Measurements from ENCODE around the gene CTR9.

Gene CTR9

DNA sequence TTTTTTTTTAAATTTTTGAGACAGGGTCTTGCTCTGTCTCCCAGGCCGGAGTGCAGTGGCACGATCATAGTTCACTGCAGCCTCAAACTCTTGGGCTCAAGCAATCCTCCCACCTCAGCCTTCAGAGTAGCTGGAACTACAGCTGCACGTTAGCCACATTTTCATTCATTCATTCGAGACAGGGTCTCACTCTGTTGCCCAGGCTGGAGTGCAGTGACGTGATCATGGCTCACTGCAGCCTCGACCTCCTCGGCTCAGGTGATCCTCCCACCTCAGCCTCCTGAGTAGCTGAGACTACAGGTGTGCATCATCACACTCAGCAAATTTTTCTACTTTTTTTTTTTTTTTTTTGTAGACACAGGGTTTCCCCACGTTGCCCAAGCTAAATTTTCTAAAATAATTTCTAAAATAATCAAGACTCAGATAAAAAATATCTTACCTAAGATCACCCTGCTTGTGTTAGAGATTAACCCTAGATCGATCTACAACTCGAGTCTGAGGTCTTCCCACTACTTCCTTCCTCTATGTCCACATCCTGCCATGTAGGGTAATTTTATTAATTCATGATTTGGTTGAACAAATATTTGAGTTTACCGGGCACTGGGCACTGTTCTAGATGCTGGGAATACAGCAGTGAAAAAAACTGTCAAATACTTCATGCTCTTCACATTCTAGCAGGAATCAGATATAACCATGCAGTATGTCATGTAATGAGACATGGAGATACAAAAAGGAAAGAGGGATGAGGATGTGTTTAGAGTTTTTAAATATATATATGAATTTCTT is 42.6 kb downstream of the CTR9 start:
- no peak for DNase-seq (ENCODE audit: low read depth, low spot score)
- Histone ChIP-seq H3K9ac (ENCODE audit: insufficient read length, low read depth) (no peak overlapping the region), H3K36me3 (ENCODE audit: insufficient read depth, insufficient read length, low read length) (peaks cover 28% of the 10 kb centered on the region), H3K4me1 (ENCODE audit: insufficient read depth, insufficient read length) (no peaks in the 10 kb centered on the region), H3K4me3 (ENCODE audit: insufficient read length, low read depth) (no peak overlapping the region), H3K9me3 (ENCODE audit: insufficient read depth, low read length) (no peaks in the 10 kb centered on the region), H3K27me3 (ENCODE audit: insufficient read depth, insufficient read length) (no peaks in the 10 kb centered on the region)
- no peak for TF ChIP-seq SUZ12 (IDR thresholded peaks at IDR 0.05; ENCODE audit: extremely low read depth, insufficient read depth, insufficient read length)
- TF ChIP-seq ZNF274 (IDR thresholded peaks at IDR 0.05; ENCODE audit: low read depth, low read length) = no peak

DNA sequence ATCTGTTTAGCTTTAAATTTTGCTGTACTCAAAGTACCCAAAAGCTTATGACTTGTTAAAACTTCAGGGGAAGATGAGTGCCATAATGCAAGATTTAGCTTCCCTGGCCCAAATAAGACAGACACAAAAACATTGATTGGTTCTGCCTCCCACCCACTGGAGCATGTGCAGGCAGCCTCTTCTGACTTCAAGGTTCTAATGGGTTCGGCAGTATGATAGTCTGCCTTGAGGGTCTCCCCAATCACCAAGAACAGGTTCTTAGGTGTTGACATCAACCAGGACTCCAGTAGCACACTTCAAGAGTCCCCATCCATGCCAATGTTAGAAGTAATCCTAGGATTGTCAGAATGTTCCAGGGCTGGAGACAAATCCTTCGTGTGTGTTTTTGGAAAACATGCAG is 45.1 kb downstream of the CTR9 start:
- H3K36me3 ChIP-seq (ENCODE audit: insufficient read depth, insufficient read length, low read length) = peaks cover 53% of the 10 kb centered on the region

DNA sequence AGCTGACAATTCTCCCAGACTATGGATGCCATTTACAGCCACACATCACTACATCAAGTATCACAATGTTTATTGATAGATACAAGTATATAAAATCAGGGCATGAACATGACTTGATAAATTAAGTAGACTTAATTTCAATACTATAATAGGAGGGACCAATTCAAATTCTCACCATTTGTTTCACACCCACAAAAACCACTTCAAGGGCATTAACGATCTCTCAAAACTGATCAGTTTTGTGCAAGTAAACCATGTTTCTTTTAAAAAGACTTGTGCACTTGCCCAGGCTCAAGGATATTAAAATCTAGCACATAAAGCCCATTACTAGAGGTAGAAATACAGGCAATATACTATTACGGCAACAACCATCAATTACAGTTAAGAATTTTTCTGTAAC is 46.0 kb downstream of the CTR9 start:
- Histone ChIP-seq H3K4me3 (ENCODE audit: insufficient read length, low read depth) (no peak overlapping the region), H3K4me1 (ENCODE audit: insufficient read depth, insufficient read length) (no peaks in the 10 kb centered on the region), H3K27me3 (ENCODE audit: insufficient read depth, insufficient read length) (no peaks in the 10 kb centered on the region), H3K9me3 (ENCODE audit: insufficient read depth, low read length) (no peaks in the 10 kb centered on the region), H3K36me3 (ENCODE audit: insufficient read depth, insufficient read length, low read length) (peaks cover 61% of the 10 kb centered on the region), H3K9ac (ENCODE audit: insufficient read length, low read depth) (no peak overlapping the region)
- TF ChIP-seq SUZ12 (IDR thresholded peaks at IDR 0.05; ENCODE audit: extremely low read depth, insufficient read depth, insufficient read length) = no peak
- no peak for DNase-seq (ENCODE audit: low read depth, low spot score)

More for the DNA sequence above, 45.1 kb downstream of the CTR9 start:
- Histone ChIP-seq H3K9ac (ENCODE audit: insufficient read length, low read depth) (no peak overlapping the region), H3K4me3 (ENCODE audit: insufficient read length, low read depth) (no peak overlapping the region), H3K27me3 (ENCODE audit: insufficient read depth, insufficient read length) (no peaks in the 10 kb centered on the region), H3K9me3 (ENCODE audit: insufficient read depth, low read length) (no peaks in the 10 kb centered on the region), H3K4me1 (ENCODE audit: insufficient read depth, insufficient read length) (no peaks in the 10 kb centered on the region)
- TF ChIP-seq ZNF274 (IDR thresholded peaks at IDR 0.05; ENCODE audit: low read depth, low read length) (no peak), YY1 (IDR thresholded peaks at IDR 0.05; ENCODE audit: insufficient read depth, insufficient read length) (no peak), SUZ12 (IDR thresholded peaks at IDR 0.05; ENCODE audit: extremely low read depth, insufficient read depth, insufficient read length) (no peak)
- no peak for DNase-seq (ENCODE audit: low read depth, low spot score)

DNA sequence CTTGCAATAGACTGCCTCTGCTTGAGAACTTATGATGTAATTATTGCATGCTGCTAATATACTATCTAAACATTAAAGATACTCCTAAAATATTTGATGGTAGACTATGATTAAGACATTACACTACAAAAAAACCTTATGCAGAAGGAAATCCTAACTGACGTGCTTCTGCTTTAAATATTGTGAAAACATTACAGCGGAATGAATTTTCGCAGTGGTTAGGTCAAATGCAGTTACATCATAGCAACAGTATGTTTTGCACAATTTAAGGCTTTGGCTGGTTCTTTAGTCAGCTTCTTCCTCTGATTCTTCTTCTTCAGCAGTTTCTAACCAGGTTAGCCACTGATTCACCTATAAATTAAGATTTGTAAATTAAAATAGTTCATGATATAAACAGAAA is 46.5 kb downstream of the CTR9 start:
- no peak for DNase-seq (ENCODE audit: low read depth, low spot score)
- no peak for TF ChIP-seq YY1 (IDR thresholded peaks at IDR 0.05; ENCODE audit: insufficient read depth, insufficient read length)
- no peak for TF ChIP-seq SUZ12 (IDR thresholded peaks at IDR 0.05; ENCODE audit: extremely low read depth, insufficient read depth, insufficient read length)
- TF ChIP-seq ZNF274 (IDR thresholded peaks at IDR 0.05; ENCODE audit: low read depth, low read length) = no peak
- H3K27me3 ChIP-seq (ENCODE audit: insufficient read depth, insufficient read length) = no peaks in the 10 kb centered on the region
- no peak overlapping the region for H3K4me3 ChIP-seq (ENCODE audit: insufficient read length, low read depth)
- no peaks in the 10 kb centered on the region for H3K9me3 ChIP-seq (ENCODE audit: insufficient read depth, low read length)
- H3K4me1 ChIP-seq (ENCODE audit: insufficient read depth, insufficient read length) = no peaks in the 10 kb centered on the region
- peaks cover 66% of the 10 kb centered on the region for H3K36me3 ChIP-seq (ENCODE audit: insufficient read depth, insufficient read length, low read length)
- H3K9ac ChIP-seq (ENCODE audit: insufficient read length, low read depth) = no peak overlapping the region

DNA sequence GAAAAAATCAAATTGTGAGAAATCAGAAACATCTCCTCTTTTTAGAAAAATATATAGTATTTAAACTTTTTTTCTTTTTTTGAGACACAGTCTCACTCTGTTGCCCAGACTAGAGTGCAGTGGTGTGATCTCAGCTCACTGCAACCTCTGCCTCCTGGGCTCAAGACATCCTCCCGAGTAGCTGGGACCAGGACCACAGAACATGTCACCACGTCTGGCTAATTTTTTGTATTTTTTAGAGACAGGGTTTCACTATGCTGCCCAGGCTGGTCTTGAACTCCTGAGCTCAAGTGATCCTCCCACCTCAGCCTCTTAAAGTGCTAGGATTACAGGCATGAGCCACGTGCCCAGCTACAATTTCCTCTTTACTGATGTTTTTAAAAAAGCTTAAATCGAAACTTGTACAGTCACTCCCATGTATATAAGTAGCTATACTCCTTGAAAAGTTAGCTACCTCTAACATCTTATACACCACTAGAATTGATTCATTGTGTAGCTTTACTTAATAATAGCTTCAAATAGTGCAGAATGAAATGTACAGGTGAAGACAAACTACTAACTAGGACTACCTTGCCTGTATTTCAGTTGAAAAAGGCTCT is 47.4 kb downstream of the CTR9 start:
- peaks cover 75% of the 10 kb centered on the region for H3K36me3 ChIP-seq (ENCODE audit: insufficient read depth, insufficient read length, low read length)
- H3K9ac ChIP-seq (ENCODE audit: insufficient read length, low read depth) = no peak overlapping the region
- DNase-seq (ENCODE audit: low read depth, low spot score) = no peak
- no peaks in the 10 kb centered on the region for H3K4me1 ChIP-seq (ENCODE audit: insufficient read depth, insufficient read length)
- H3K9me3 ChIP-seq (ENCODE audit: insufficient read depth, low read length) = no peaks in the 10 kb centered on the region
- no peak overlapping the region for H3K4me3 ChIP-seq (ENCODE audit: insufficient read length, low read depth)
- TF ChIP-seq SUZ12 (IDR thresholded peaks at IDR 0.05; ENCODE audit: extremely low read depth, insufficient read depth, insufficient read length) (no peak), YY1 (IDR thresholded peaks at IDR 0.05; ENCODE audit: insufficient read depth, insufficient read length) (no peak), ZNF274 (IDR thresholded peaks at IDR 0.05; ENCODE audit: low read depth, low read length) (no peak)
- H3K27me3 ChIP-seq (ENCODE audit: insufficient read depth, insufficient read length) = no peaks in the 10 kb centered on the region

DNA sequence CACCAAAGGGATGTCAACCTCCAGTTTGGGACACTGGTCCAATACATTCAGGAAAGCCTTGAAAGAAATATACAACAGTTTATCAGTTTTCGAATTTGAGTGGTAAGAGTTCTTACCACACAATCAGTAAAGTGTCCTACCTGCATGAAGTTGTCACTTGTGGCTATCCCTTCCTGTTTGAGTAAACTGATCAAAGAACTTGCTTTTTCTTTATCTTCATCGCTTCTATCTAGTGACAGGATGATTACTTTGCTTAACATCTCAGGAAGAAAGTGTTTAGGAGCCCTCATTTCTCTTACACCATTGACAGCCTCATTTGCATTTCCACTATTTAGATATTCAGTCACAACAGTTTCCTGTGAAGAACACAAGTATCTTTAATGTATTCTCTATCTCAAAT is 49.2 kb downstream of the CTR9 start:
- H3K36me3 ChIP-seq (ENCODE audit: insufficient read depth, insufficient read length, low read length) = peaks cover 93% of the 10 kb centered on the region
- H3K27me3 ChIP-seq (ENCODE audit: insufficient read depth, insufficient read length) = no peaks in the 10 kb centered on the region
- no peak overlapping the region for H3K9ac ChIP-seq (ENCODE audit: insufficient read length, low read depth)
- H3K4me3 ChIP-seq (ENCODE audit: insufficient read length, low read depth) = no peak overlapping the region
- no peaks in the 10 kb centered on the region for H3K4me1 ChIP-seq (ENCODE audit: insufficient read depth, insufficient read length)
- no peak for DNase-seq (ENCODE audit: low read depth, low spot score)
- TF ChIP-seq SUZ12 (IDR thresholded peaks at IDR 0.05; ENCODE audit: extremely low read depth, insufficient read depth, insufficient read length) (no peak), YY1 (IDR thresholded peaks at IDR 0.05; ENCODE audit: insufficient read depth, insufficient read length) (no peak), ZNF274 (IDR thresholded peaks at IDR 0.05; ENCODE audit: low read depth, low read length) (no peak)
- H3K9me3 ChIP-seq (ENCODE audit: insufficient read depth, low read length) = no peaks in the 10 kb centered on the region

DNA sequence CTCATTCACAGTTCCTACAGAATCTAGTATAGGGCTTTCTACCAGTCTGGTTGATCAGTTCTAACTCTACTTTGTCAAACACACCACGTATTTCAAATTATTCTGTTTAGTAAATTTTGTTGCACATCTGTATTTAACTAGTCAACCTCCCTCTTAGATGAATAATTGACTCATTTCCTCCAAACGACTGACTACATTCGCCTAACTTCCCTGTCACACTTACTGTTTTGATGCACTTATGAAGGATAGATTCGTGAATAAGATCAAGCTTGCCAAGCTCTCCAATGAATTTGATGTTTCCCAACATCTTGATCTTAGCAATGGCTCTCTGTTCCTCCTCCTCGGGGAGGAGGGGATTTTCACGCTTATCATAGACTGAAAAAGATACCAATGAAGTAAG is 52.6 kb downstream of the CTR9 start:
- no peak overlapping the region for H3K4me3 ChIP-seq (ENCODE audit: insufficient read length, low read depth)
- no peaks in the 10 kb centered on the region for H3K4me1 ChIP-seq (ENCODE audit: insufficient read depth, insufficient read length)
- no peaks in the 10 kb centered on the region for H3K9me3 ChIP-seq (ENCODE audit: insufficient read depth, low read length)
- no peak overlapping the region for H3K9ac ChIP-seq (ENCODE audit: insufficient read length, low read depth)
- H3K36me3 ChIP-seq (ENCODE audit: insufficient read depth, insufficient read length, low read length) = peaks cover 95% of the 10 kb centered on the region
- TF ChIP-seq SUZ12 (IDR thresholded peaks at IDR 0.05; ENCODE audit: extremely low read depth, insufficient read depth, insufficient read length) (no peak), YY1 (IDR thresholded peaks at IDR 0.05; ENCODE audit: insufficient read depth, insufficient read length) (no peak), ZNF274 (IDR thresholded peaks at IDR 0.05; ENCODE audit: low read depth, low read length) (no peak)
- H3K27me3 ChIP-seq (ENCODE audit: insufficient read depth, insufficient read length) = no peaks in the 10 kb centered on the region
- DNase-seq (ENCODE audit: low read depth, low spot score) = no peak
